ENCODE results near the gene C1orf167. TPM values are rescaled to one million over a fixed set of nuclear protein-coding genes. Genes with fewer than 3 reads are reported as not detected.

C1orf167 gene
- total and polyA plus RNA-seq, 10 of the 15 experiments (the other 5 are each of a cell fraction or from before 2014, with no cell fraction given), result 0.17 to 0.31 TPM; not detected in 8

- TF ChIP-seq E4F1 (IDR thresholded peaks at IDR 0.05; ENCODE audit: borderline replicate concordance, partially characterized antibody), result no peak
- TF ChIP-seq PML (IDR thresholded peaks at IDR 0.05; ENCODE audit: low read length), result no peak
- TF ChIP-seq HDAC2 (IDR thresholded peaks at IDR 0.05), result no peak
- no peak for TF ChIP-seq SIX5 (IDR thresholded peaks at IDR 0.05; ENCODE audit: low read depth, low read length, severe bottlenecking)
- no peak for TF ChIP-seq KAT2A (conservative IDR thresholded peaks at IDR 0.05; ENCODE audit: control insufficient read depth, low read depth, low read length)
Observed at GRCh38 chr1:11778336-11778735, 16.3 kb downstream of the C1orf167 start (continued).

- CTCF ChIA-PET, result interaction anchor here (0.6 kb wide), 2 partner anchors 19 to 476 kb away, joined by 3 read pairs; no protein-coding TSS in a partner anchor
Observed at GRCh38 chr1:11778844-11779623, 17.0 kb downstream of the C1orf167 start.

More at GRCh38 chr1:11778844-11779623, 17.0 kb downstream of the C1orf167 start:
- Histone ChIP-seq H2AFZ (ENCODE audit: control insufficient read depth, low read depth, low read length) (no peak overlapping the region), H3K4me1 (ENCODE audit: control insufficient read depth, insufficient read depth, low read length) (peaks cover 4% of the 10 kb centered on the region; the same call in 1 of the 2 replicates), H3K79me2 (ENCODE audit: control insufficient read depth, insufficient read depth, low read length) (no peaks in the 10 kb centered on the region), H3K36me3 (ENCODE audit: control insufficient read depth in 2 of 2, insufficient read depth in 2 of 2, low read length in 1 of 2) (no peaks in the 10 kb centered on the region), H3K27ac (ENCODE audit: control insufficient read depth, insufficient read depth) (no peak overlapping the region), H3K9ac (ENCODE audit: control insufficient read depth, insufficient read depth, low read length) (no peak overlapping the region), H3K4me2 (ENCODE audit: control insufficient read depth, insufficient read depth) (no peak overlapping the region), H4K20me1 (ENCODE audit: control insufficient read depth, insufficient read depth) (no peaks in the 10 kb centered on the region), H3K4me3 (no peak overlapping the region), H3K27me3 (replicated peaks in 1 of 2; ENCODE audit: control insufficient read depth in 2 of 2, insufficient read depth in 2 of 2, low read length in 1 of 2) (no peaks in the 10 kb centered on the region), H3K9me3 (replicated peaks; ENCODE audit: control insufficient read depth, insufficient read depth, low read length) (no peaks in the 10 kb centered on the region)
- no peak for TF ChIP-seq SMAD1 (IDR thresholded peaks at IDR 0.05; ENCODE audit: low read depth, partially characterized antibody)
- 45% methylated on average over 15 of the region's 15 CpGs for WGBS (ENCODE audit: insufficient coverage, insufficient replicate concordance, low lambda C conversion rate, missing lambda C conversion rate)
- intact Hi-C loops (cut with micrococcal nuclease; ENCODE audit: unreplicated experiment), result no loop called here
- BruUV-seq (replicated peaks), result no TSS peak
- FAIRE-seq (no peak), DNase-seq (ENCODE audit: low read depth, low spot score) (no peak), ATAC-seq (no peak)
- in situ Hi-C loops (cut with MboI), result no loop called here
- ChIA-PET POLR2A (no interaction called here), RAD21 (ENCODE audit: unreplicated experiment) (no interaction called here), SMC1A (ENCODE audit: uncharacterized antibody, unreplicated experiment) (no interaction called here)
